CD4-positive, alpha-beta T cell (primary cell): ENCODE results near the gene MPP7. TPM values are rescaled to one million over a fixed set of nuclear protein-coding genes. Genes with fewer than 3 reads are reported as not detected.
"Not testable (repeated sequence)": the region's sequence is repeated elsewhere in the genome, so short reads cannot be mapped to it uniquely, and the experiment has no call there.

Experiments
- ATAC-seq: fragments of 200-7000 bp; cut with Tn5 transposase; one replicate; pipeline ENCODE4 v1.10.0; 2022; ENCODE audit warnings: mild to moderate bottlenecking; ENCODE audit not compliant: poor library complexity
- CTCF ChIA-PET: fragments of 350-600 bp; sonication (Branson Sonifier 250); formaldehyde crosslinking; loops from one replicate; lab custom pipeline; 2021; ENCODE audit warnings: antibody characterized with exemption, inconsistent platforms; lab: Charles Lee
- POLR2A ChIA-PET: fragments of 350-600 bp; sonication (Branson Sonifier 250); formaldehyde crosslinking; loops from one replicate; lab custom pipeline; 2021; ENCODE audit warnings: antibody characterized with exemption, inconsistent platforms; lab: Charles Lee
- DNase-seq, 14 experiments: peaks; one replicate each; pipeline ENCODE4 v3.0.0-alpha.2; 2013 to 2020; ENCODE audit warnings: mixed read lengths in 2 of 14
- H3K27ac ChIP-seq, 2 donors: one replicate each; pipeline versions ENCODE4 v1.5.1 to v1.7.0; 2013; ENCODE audit warnings: low read length in 2 of 2, low read depth in 1 of 2, mild to moderate bottlenecking in 1 of 2
- H3K27me3 ChIP-seq, 2 experiments: 1 replicate in 1 of 2; 2 replicates in 1 of 2; pipeline versions ENCODE4 v1.6.1 to v1.7.0; 2013; ENCODE audit warnings: low read length in 2 of 2, control low read depth in 1 of 2, mild to moderate bottlenecking in 1 of 2, moderate library complexity in 1 of 2; ENCODE audit not compliant: insufficient read depth in 2 of 2, control insufficient read depth in 1 of 2
- H3K36me3 ChIP-seq: one replicate; pipeline ENCODE4 v1.6.1; 2013; ENCODE audit warnings: low read length, control low read depth; ENCODE audit not compliant: insufficient read depth
- H3K4me1 ChIP-seq: one replicate; pipeline ENCODE4 v1.6.1; 2013; ENCODE audit warnings: low read length, control low read depth; ENCODE audit not compliant: insufficient read depth
- H3K4me3 ChIP-seq: one replicate; pipeline ENCODE4 v1.5.1; 2013; ENCODE audit warnings: mild to moderate bottlenecking, low read length, moderate library complexity
- H3K9me3 ChIP-seq, 2 experiments: 1 replicate in 1 of 2; 2 replicates in 1 of 2; pipeline versions ENCODE4 v1.6.1 to v1.7.0; 2013; ENCODE audit warnings: low read length in 2 of 2, mild to moderate bottlenecking in 2 of 2, control low read depth in 1 of 2, moderate library complexity in 1 of 2; ENCODE audit not compliant: control insufficient read depth in 1 of 2, insufficient read depth in 1 of 2
- H3K27ac Mint-ChIP-seq: one replicate; pipeline ENCODE4 v1.8.0; 2020; ENCODE audit warnings: mixed read lengths
- H3K27me3 Mint-ChIP-seq: one replicate; pipeline ENCODE4 v1.8.0; 2021; ENCODE audit warnings: mixed read lengths
- H3K36me3 Mint-ChIP-seq: one replicate; pipeline ENCODE4 v1.8.0; 2021; ENCODE audit warnings: low read depth, mixed read lengths
- H3K4me1 Mint-ChIP-seq: one replicate; pipeline ENCODE4 v1.8.0; 2021; ENCODE audit warnings: low read depth, mixed read lengths
- H3K4me3 Mint-ChIP-seq: one replicate; pipeline ENCODE4 v1.8.0; 2020; ENCODE audit warnings: mild to moderate bottlenecking, mixed read lengths
- H3K9me3 Mint-ChIP-seq: one replicate; pipeline ENCODE4 v1.8.0; 2020; ENCODE audit warnings: mixed read lengths
- intact Hi-C, 2 experiments: fragments of 100-400 bp; cut with DNase I in 1 of 2; cut with micrococcal nuclease in 1 of 2; formaldehyde crosslinking; loops; one replicate each; pipeline versions ENCODE4 v1.15.1 to v1.9.0; 2023 to 2025; cut with DNase I, micrococcal nuclease
- total RNA-seq, 174 experiments: library from RNA in 2 of 174; stranded (reverse) in 2 of 174; gene quantifications; one replicate each; pipeline ENCODE4 v1.2.3 and lab custom pipeline; 2021 to 2026
- TF ChIP-seq, protein P1 (sequence below): fragments of 200-600 bp; IDR thresholded peaks from one replicate; pipeline ENCODE4 v1.8.0; 2022; ENCODE audit warnings: antibody characterized with exemption, mild to moderate bottlenecking

Gene MPP7
- total RNA-seq, 2 experiments from 2014 or later, result 30.4 to 32.5 TPM

DNA sequence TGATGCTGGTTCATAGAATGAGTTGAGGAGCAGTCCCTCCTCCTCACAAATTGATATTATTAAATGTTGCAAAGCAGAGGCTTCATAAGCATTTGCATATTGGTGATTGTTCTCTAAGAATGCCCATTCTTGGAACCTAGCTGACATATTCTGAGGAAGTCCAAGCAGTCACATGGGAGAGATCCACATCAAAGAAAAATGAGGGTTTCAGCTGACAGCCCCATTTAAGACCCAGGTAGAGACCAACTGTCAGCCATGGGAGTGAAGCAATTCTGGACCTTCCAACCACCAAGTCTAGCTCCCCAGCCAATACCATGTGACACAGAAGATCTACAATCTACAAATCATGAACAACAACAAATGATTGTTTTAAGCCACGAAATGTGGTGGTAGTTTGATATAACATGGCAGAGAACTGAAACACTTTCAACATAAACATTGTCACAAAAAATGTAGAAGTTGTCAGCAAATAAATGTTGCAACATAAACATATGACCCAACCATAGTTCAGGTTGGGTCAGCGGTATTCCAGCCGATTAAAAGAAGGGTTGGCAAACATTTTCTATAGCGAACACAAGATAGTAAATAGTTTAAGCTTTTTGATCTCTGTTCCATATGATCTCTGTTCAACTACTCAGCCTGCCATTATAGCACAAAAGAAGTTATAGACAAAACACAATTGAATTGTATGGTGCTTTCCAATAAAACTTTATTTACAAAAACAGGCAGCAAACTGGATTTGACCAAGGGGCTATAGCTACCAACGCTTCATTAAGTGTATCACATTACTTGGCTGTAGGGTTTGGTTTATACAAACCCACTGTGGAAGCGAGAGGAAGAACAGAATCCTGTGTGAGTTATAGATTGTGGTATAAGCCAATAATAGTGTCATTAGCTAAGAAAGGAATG, 41.4 kb upstream of the MPP7 start:
- H3K9me3 Mint-ChIP-seq, result peaks cover 18% of the 10 kb centered on the region

DNA sequence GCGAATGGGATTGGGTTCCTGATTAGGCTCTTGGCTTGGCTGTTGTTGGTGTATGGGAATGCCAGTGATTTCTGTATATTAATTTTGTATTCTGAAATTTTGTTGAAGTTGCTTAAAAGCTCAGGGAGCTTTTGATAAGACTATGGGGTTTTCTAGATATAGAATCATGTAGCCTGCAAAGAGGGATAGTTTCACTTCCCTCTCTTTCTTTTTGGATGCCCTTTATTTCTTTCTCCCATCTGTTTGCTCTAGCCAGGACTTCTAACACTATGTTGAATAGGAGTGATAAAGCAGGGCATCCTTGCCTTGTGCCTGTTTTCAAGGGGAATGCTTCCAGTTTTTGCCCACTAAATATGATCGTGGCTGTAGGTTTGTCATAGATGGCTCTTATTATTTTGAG, 40.4 kb upstream of the MPP7 start:
- H3K27me3 ChIP-seq, result no peaks in the 10 kb centered on the region
- H3K36me3 ChIP-seq, result no peaks in the 10 kb centered on the region
- peaks cover 4% of the 10 kb centered on the region for H3K4me1 ChIP-seq
- no peak overlapping the region for H3K27ac ChIP-seq
- H3K27ac Mint-ChIP-seq, result no peak overlapping the region
- no peaks in the 10 kb centered on the region for H3K27me3 Mint-ChIP-seq
- DNase-seq, result no peak
- H3K36me3 Mint-ChIP-seq, result no peaks in the 10 kb centered on the region
- H3K4me3 ChIP-seq, result no peak overlapping the region
- peaks cover 15% of the 10 kb centered on the region for H3K4me1 Mint-ChIP-seq
- TF ChIP-seq, protein P1, sequence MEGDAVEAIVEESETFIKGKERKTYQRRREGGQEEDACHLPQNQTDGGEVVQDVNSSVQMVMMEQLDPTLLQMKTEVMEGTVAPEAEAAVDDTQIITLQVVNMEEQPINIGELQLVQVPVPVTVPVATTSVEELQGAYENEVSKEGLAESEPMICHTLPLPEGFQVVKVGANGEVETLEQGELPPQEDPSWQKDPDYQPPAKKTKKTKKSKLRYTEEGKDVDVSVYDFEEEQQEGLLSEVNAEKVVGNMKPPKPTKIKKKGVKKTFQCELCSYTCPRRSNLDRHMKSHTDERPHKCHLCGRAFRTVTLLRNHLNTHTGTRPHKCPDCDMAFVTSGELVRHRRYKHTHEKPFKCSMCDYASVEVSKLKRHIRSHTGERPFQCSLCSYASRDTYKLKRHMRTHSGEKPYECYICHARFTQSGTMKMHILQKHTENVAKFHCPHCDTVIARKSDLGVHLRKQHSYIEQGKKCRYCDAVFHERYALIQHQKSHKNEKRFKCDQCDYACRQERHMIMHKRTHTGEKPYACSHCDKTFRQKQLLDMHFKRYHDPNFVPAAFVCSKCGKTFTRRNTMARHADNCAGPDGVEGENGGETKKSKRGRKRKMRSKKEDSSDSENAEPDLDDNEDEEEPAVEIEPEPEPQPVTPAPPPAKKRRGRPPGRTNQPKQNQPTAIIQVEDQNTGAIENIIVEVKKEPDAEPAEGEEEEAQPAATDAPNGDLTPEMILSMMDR, result no peak
- no peak overlapping the region for H3K4me3 Mint-ChIP-seq
- CTCF ChIA-PET, result no interaction called here
- H3K9me3 Mint-ChIP-seq, result peaks cover 18% of the 10 kb centered on the region
- intact Hi-C loops, result loop anchor here in 1 of 2 experiments (2.0 kb wide), 1 partner anchor 22 kb away; no protein-coding TSS in a partner anchor
- no peak for ATAC-seq
- POLR2A ChIA-PET, result no interaction called here
- H3K9me3 ChIP-seq, result no peaks in the 10 kb centered on the region

More for the DNA sequence above, 41.4 kb upstream of the MPP7 start:
- ChIA-PET POLR2A (interaction anchor here (0.6 to 1.0 kb wide), 3 partner anchors 9 to 24 kb away, joined by 3 to 5 read pairs (median 4); no protein-coding TSS in a partner anchor), CTCF (no interaction called here)
- Histone ChIP-seq H3K27ac (no peak overlapping the region), H3K27me3 (no peaks in the 10 kb centered on the region), H3K36me3 (no peaks in the 10 kb centered on the region), H3K4me3 (no peak overlapping the region), H3K9me3 (no peaks in the 10 kb centered on the region), H3K4me1 (peaks cover 1% of the 10 kb centered on the region)
- no peaks in the 10 kb centered on the region for H3K36me3 Mint-ChIP-seq
- TF ChIP-seq, protein P1, result no peak
- intact Hi-C loops, result loop anchor here in 1 of 2 experiments (2.0 kb wide), 1 partner anchor 21 kb away; no protein-coding TSS in a partner anchor
- no peak for ATAC-seq
- DNase-seq, result no peak
- peaks cover 6% of the 10 kb centered on the region for H3K4me1 Mint-ChIP-seq
- no peak overlapping the region for H3K4me3 Mint-ChIP-seq
- H3K27ac Mint-ChIP-seq, result no peak overlapping the region
- no peaks in the 10 kb centered on the region for H3K27me3 Mint-ChIP-seq

DNA sequence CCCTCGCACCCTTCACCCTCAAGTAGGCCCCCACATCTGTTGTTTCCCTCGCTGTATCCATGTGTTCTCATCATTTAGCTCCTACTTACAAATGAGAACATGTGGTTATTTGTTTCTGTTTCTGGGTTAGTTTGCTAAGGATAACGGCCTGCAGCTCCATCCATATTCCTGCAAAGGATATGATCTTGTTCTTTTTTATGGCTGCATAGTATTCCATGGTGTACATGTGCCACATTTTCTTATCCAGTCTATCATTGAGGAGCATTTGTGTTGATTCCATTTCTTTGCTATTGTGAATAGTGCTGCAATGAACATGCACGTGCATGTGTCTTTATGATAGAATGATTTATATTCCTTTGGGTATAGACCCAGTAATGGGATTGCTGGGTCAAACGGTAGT, 38.8 kb upstream of the MPP7 start:
- ATAC-seq, H3K9me3 ChIP-seq, DNase-seq, H3K27me3 ChIP-seq, H3K4me3 ChIP-seq, H3K4me3 Mint-ChIP-seq, H3K27ac ChIP-seq, H3K36me3 ChIP-seq, H3K27ac Mint-ChIP-seq, H3K36me3 Mint-ChIP-seq, H3K4me1 ChIP-seq, H3K27me3 Mint-ChIP-seq: not testable (repeated sequence)
- ChIA-PET POLR2A (interaction anchor here (1.2 kb wide), 1 partner anchor 25 kb away, joined by 3 read pairs; no protein-coding TSS in a partner anchor), CTCF (interaction anchor here (1.4 kb wide), 1 partner anchor 52 kb away, joined by 3 read pairs; no protein-coding TSS in a partner anchor)
- Mint-ChIP-seq H3K4me1 (peaks cover 27% of the 10 kb centered on the region), H3K9me3 (peaks cover 13% of the 10 kb centered on the region)
- intact Hi-C loops, result loop anchor here in 1 of 2 experiments (2.0 kb wide), 1 partner anchor 23 kb away; no protein-coding TSS in a partner anchor
